ENCODE results near the gene MACROH2A2. TPM values are rescaled to one million over a fixed set of nuclear protein-coding genes. Genes with fewer than 3 reads are reported as not detected.
A peak's percentile ranks its signal among the peaks of the same experiment; 100 is the strongest.

MACROH2A2 gene
- total and polyA plus RNA-seq, 2 of the 8 experiments (the other 6 are each of a cell fraction or from before 2014, with no cell fraction given): 7.9 to 9.3 TPM

GRCh38 chr10:70007116-70007820 lies 45.4 kb upstream of the MACROH2A2 start:
- H3K79me1 ChIP-seq (ENCODE audit: low read depth, low read length): no peaks in the 10 kb centered on the region
- ChIA-PET CTCF (ENCODE audit: partially characterized antibody) (interaction anchor here (0.8 to 1.1 kb wide), 4 partner anchors 45 to 139 kb away, joined by 3 read pairs; partner anchors contain the start of genes MACROH2A2 and TYSND1), POLR2A (ENCODE audit: partially characterized antibody) (no interaction called here)
- no peaks in the 10 kb centered on the region for H3K9me3 ChIP-seq (ENCODE audit: insufficient read depth in 2 of 2, low read depth in 1 of 2, low read length in 1 of 2)
- FAIRE-seq (no peak), DNase-seq (ENCODE audit: low read depth in 1 of 2, low spot score in 2 of 2) (no peak)
- no peak overlapping the region for H4K5ac ChIP-seq (ENCODE audit: insufficient read length, low read depth, low read length)
- no peak overlapping the region for H3K4me3 ChIP-seq (ENCODE audit: extremely low read depth in 1 of 4, insufficient read depth in 2 of 4, low read depth in 3 of 4, low read length in 4 of 4)
- H4K91ac ChIP-seq (replicated peaks; ENCODE audit: insufficient read length, low read length): no peak overlapping the region
- H2AK5ac ChIP-seq (ENCODE audit: low read depth, low read length): no peak overlapping the region
- no peak overlapping the region for H3K4ac ChIP-seq (replicated peaks; ENCODE audit: insufficient read length, low read depth, low read length)
- H4K20me1 ChIP-seq (replicated peaks in 1 of 2; ENCODE audit: control insufficient read depth in 1 of 2, insufficient read depth in 2 of 2, low read length in 2 of 2): no peaks in the 10 kb centered on the region
- no peaks in the 10 kb centered on the region for H3K36me3 ChIP-seq (ENCODE audit: control insufficient read depth in 2 of 4, insufficient read depth in 4 of 4, low read length in 3 of 4)
- TF ChIP-seq TBP (IDR thresholded peaks at IDR 0.05; ENCODE audit: low read depth, low read length) (no peak), PHF8 (conservative IDR thresholded peaks at IDR 0.05; ENCODE audit: low read depth, low read length) (no peak), CBX5 (IDR thresholded peaks at IDR 0.05; ENCODE audit: low read depth, low read length) (no peak)
- no peak overlapping the region for H2BK12ac ChIP-seq (ENCODE audit: low read depth, low read length)
- no peak overlapping the region for H3K56ac ChIP-seq (replicated peaks; ENCODE audit: insufficient read length, low read depth, low read length)
- H3K27ac ChIP-seq (ENCODE audit: low read depth, low read length): no peak overlapping the region
- H3K4me1 ChIP-seq (replicated peaks in 1 of 4; ENCODE audit: control insufficient read depth in 3 of 4, insufficient read depth in 4 of 4, low read length in 3 of 4): no peaks in the 10 kb centered on the region
- 92% methylated on average over 9 of the region's 9 CpGs; no CpG with 5 or more reads in 1 of the 2 experiments for WGBS, 2 experiments (ENCODE audit: extremely low coverage in 1 of 2, insufficient coverage in 1 of 2, insufficient read length in 1 of 2, insufficient replicate concordance in 2 of 2, low coverage in 1 of 2, low lambda C conversion rate in 2 of 2, missing lambda C conversion rate in 1 of 2)
- H3K9ac ChIP-seq (replicated peaks in 1 of 4; ENCODE audit: extremely low read depth in 1 of 4, low read depth in 3 of 4, low read length in 3 of 4): no peak overlapping the region
- H2BK15ac ChIP-seq (ENCODE audit: low read length): no peak overlapping the region
- H3K23ac ChIP-seq (ENCODE audit: insufficient read length): no peak overlapping the region
- no peak overlapping the region for H2BK20ac ChIP-seq (ENCODE audit: low read length)
- no peaks in the 10 kb centered on the region for H3K23me2 ChIP-seq (ENCODE audit: low read depth, low read length)
- no peak overlapping the region for H2BK120ac ChIP-seq (replicated peaks; ENCODE audit: low read depth, low read length)
- no peak overlapping the region for H3K18ac ChIP-seq (ENCODE audit: extremely low read depth, low read length)
- H4K8ac ChIP-seq (ENCODE audit: extremely low read depth, insufficient read depth, low read length): no peak overlapping the region
- H3K27me3 ChIP-seq (replicated peaks in 1 of 4; ENCODE audit: control insufficient read depth in 3 of 4, extremely low read depth in 1 of 4, insufficient read depth in 3 of 4, low read length in 3 of 4): no peaks in the 10 kb centered on the region
- no peaks in the 10 kb centered on the region for H3K79me2 ChIP-seq (ENCODE audit: control insufficient read depth in 1 of 2, insufficient read depth in 2 of 2, low read length in 2 of 2)
- 0 out of 2 replicates have a peak overlapping the region, but pooled peaks have one; percentile 64 for H2AFZ ChIP-seq (ENCODE audit: low read length)
- no peak overlapping the region for H2BK5ac ChIP-seq (ENCODE audit: low read depth, low read length)
- no peak overlapping the region for H3K4me2 ChIP-seq (ENCODE audit: insufficient read depth in 1 of 2, low read depth in 2 of 2, low read length in 2 of 2)
- H3K14ac ChIP-seq (ENCODE audit: insufficient read length): no peak overlapping the region
